SH-SY5Y (cell line): ENCODE results near the gene TACC3.

Experiments used
- GATA2 ChIP-seq: IDR thresholded peaks from 2 replicates; pipeline ENCODE4 v1.6.1; 2011; ENCODE audit warnings: mild to moderate bottlenecking, low read depth, low read length
- GATA3 ChIP-seq: IDR thresholded peaks from 2 replicates; pipeline ENCODE4 v1.6.1; 2011; ENCODE audit warnings: low read depth, mild to moderate bottlenecking, low read length, moderate library complexity

- no peak for TF ChIP-seq GATA2
- TF ChIP-seq GATA3: no peak
Measured at GRCh38 chr4:1762264-1763010, 41.1 kb downstream of the TACC3 start.
